GM19238 (cell line): ENCODE results near the gene TAS2R38.
"Not testable (repeated sequence)": the region's sequence is repeated elsewhere in the genome, so short reads cannot be mapped to it uniquely, and the experiment has no call there.

Experiments
- DNase-seq: peaks from one replicate; pipeline ENCODE4 v3.0.0; 2011; ENCODE audit warnings: low spot score; ENCODE audit not compliant: insufficient read length

TAS2R38 gene

DNA sequence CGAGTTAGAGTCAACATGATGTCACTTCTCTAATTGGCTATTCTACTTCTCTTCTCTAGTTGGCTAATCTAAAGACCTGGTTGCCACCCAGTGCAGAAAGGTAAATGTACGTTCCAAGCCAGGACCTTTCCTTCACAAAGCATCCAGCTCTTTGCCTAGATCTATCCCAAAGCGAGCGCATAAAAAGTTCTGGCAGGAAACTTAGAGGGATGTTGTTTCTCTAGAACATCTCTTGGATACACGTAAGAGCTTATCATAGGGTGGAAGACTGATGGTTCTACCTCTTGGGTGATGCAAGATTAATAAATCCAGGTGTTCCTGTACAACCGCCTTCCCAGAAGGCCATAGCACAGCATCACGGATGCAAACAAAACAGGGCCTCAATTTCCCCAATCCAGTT lies at the start of gene TAS2R38:
Gene TAS2R38 (minus strand): TSS at position 101 of the 400 bp plus-strand sequence. CDS start 84 bp downstream, at position 17.
- DNase-seq, result no peak

DNA sequence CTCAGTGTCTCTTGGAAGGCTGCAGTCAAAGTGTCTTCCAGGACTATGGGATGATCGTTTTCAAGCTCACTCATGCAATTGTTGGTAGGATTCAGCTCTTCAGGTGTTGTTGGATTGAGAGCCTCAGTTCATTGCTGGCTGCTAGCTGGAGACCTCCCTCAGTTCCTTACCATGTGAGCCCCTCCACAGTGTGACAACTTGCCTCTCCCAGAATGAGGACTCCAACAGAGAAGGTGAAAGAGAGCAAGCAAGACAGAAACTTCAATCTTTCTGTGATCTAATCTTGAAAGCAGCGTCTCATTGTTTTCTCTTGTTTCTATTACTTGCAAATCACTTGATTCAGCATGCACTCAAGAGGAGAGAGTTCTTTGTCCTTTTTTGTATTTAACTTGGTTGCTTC lies 44.6 kb upstream of the TAS2R38 start:
- no peak for DNase-seq

DNA sequence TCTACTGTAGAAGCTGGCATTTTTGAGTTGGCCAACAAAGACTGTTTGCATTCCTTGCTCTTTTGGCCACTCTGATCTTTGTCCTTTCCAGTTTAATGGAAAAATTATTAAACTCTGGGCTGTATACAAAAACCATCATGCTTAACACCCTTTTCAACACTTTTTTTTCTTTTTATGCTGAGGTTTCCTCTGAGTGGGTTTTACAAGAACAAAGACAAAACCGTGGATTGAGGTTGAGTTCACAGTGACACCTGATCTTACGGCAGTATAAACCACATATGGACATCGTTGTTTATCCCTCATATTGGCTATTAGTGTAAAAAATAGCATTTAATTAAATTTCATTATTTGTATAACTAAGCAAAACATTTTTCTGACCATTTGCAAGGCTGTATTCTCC lies 43.9 kb upstream of the TAS2R38 start:
- no peak for DNase-seq

DNA sequence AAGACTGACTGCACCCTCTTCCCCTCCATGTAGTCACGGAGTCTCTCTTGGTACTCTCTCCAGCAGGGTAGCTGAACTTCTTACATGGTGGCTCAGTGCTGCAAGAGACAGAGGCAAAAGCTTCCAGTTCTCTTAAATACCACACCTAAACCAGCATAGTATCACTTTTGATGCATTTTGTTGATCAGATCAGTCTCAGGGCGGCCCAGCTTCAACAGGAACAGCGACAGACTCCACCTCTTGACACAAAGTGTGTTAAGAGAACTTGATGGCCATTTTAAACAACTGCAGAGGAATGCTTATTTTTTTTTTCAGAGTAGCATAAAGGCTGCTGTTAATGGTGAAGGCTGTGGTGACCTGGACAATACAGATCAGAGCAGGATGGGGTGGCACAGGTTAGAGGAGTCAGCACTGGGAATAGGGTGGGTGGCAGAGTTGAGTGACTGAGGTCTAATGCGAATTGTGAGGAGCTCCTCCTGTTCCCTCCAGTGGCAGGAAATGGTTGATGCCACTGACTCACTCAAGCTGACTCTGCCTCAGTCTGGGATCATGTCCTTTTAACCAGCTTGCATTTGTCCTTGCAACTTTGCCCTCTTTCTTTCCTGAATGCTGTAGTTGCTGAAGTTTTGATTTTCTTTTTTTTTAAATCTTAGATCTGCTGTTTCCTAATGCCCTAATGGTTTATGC lies 39.4 kb upstream of the TAS2R38 start:
- no peak for DNase-seq

DNA sequence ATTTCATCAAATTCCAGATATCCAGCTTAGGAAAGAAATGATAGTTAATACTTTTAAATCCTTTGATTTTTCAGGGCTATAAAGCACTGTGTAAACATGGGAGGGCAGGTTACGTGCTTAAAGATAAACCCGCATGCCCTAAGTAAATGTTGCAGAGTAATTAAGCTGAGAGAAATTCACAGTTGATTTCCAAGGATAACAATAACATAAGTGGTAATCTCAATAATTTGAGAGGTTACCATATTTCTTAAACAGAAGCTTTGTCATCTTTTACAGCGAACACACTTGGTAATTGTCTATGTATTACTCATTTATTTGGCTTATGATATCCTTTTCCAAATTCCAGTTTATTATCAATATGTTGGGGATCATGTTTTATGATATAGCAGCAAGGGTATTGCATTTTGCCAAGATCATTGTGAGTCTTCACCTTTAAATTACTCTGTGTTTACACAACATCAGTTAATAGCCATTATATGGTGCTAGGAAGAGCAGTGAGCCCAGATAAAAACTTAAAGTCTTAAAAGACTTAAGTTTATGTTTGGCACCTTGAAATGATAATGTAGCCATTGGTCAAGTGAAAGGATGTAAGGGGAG lies 37.5 kb upstream of the TAS2R38 start:
- no peak for DNase-seq

DNA sequence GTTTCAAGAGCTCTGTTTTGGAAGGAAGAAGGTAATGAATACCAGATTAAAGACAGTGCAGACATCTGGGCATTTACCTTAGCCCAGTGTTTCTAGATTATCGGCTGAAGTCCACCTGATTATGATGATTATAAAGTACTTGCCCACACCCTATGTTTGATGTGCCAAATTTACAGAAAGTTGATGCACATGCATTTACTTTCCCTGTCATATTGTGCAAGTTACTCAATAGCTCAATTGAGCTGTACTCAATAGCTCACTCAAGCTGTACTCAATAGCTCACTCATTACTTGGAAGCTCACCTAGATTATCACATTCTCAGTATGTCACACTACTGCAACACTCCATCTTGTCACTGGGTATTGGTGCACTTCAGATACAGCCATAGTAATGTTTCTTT lies 35.6 kb upstream of the TAS2R38 start:
- DNase-seq, result no peak

DNA sequence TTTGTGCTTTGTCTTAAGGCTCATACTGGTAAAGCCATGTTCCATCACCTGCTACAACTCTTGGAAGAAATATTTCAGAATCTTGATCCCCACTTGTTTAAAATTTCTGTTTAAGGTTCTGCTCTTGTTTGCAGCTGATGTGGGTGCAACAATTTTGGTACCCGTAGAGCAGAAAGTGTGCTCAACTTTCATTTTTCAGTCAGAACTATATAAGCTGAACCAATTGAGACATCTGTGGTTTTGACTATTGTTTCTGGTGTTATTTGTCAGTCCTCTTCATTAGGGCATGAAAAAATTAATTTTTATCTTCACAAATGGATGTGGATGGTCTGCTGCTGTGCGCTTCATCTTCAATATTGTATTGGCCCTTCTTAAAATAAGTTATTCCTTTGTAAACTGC lies 33.0 kb upstream of the TAS2R38 start:
- no peak for DNase-seq

DNA sequence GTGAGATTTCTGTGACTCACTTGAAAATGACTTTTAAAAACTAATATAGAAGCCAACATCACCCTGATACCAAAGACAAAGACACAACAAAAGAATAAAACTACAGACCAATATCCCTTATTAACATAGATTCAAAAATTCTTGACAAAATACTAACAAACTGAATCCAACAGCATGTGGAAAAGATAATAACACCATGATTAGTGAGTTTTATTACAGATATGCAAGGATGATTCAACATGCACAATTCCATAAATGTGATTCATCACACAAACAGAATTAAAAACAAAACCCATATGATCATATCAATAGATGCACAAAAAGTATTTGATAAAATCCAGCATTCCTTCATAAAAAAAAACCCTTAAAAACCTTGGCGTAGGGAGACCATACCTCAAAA lies 28.6 kb upstream of the TAS2R38 start:
- no peak for DNase-seq

DNA sequence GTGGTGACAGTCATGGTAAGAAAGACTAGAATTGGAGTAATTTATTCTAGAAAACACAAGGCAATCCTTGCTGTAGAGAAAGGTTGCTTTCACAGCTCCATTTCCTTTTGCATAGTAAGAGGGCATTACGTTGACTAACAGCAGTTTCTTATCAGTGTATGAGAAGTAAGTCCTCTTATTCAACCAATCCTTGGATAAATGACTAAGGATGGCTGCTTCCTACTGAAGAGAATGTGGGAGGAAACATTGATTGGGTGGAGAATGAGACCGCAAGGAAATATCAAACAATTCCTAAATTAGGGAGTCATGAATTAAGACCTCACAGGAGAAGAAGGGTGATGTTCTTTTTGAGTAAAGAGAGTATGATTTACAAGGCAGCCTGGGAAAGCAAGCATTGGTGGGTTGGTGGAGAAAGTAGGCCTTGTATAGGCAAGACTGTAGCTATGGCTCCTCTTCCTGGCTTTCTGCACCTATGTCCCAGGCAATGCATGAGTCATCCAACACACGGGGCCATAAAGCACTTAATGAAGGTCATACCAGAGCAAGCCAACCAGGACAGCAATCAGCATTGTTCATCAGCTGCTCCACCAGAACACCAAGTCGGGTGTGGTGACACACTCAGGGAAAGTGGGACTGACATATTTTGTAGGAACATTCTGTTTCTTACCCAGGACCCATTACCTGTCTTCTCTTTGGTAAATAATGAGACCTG lies 27.7 kb upstream of the TAS2R38 start:
- DNase-seq, result no peak

DNA sequence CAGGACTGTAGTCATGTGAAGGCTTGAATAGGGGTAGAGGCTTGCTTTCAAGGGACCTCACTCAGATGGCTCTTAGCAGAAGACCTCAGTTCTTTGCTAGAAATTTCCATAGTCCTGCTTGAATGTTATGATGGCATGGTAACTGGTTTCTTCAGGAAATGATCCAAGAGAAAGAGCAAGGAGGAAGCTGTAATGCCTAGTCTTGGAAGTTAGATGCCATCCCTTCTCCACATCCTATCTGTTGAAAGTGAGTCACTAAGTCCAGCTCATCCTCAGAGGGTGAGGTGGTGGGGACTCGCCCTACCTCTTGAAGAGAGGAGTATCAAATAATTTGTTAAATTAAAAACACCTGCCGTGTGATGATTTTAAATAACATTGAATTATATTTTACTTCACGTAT lies 26.7 kb upstream of the TAS2R38 start:
- no peak for DNase-seq

DNA sequence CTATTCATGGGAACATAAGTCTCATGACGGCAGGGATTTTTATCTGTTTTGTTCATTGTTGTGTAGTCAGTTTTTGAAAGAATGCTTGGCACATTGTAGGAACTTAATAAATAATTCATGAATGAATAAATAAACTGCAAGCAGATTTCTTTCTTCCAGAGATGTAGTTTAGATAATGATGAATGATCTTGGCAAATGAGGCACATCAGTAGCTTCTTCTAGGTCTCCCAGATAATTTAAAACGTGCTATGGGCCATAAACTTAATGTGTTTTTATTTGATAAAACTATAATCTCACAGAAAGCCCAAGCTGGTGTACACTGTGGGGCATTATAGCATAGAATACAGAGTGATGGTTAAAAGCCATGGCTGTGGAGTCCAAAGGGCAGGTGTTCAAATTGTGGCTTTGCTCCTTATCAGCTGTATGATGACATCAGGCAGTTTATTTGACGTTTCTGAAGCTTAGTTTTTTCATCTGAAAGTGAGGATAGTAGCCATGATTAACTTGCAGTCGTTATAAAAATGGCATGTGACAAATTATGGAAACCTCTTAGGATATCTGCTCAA lies 25.6 kb upstream of the TAS2R38 start:
- DNase-seq, result no peak

DNA sequence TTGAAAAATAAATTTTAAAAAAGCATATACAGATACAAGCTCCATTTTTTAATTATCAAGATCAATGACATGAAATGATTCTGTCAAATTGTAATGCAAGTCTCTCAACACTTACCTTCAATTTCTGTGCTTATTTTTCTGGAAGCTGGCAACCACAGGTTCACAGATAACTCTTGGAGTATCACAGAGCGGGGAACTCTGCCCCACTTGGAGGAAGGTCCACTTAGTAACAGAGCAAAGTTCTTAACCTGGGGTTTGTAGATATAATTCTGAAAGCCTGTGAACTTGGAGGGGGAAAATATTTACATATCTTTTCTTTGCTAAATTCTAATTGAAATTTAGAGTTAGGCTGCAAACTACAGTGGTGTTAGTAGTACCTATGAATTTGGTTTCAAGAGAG lies 19.8 kb upstream of the TAS2R38 start:
- DNase-seq, result no peak

DNA sequence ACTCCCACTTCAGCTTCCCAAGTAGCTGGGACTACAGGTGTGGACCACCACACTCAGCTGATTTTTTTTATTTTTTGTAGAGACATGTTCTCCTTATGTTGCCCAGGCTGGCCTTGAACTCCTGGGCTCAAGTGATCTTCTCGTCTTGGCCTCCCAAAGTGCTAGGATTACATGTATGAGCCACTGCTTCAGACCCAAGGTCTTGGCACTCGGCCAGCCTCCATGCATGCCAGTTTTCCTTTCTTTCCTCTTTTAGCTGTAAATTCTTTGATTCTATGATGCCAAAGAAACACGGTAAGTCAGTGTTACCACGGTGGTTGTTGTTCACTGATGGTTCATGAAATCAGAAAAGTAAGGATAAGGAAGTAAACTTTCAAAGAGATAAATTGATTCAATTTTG lies 19.1 kb upstream of the TAS2R38 start:
- DNase-seq, result no peak

DNA sequence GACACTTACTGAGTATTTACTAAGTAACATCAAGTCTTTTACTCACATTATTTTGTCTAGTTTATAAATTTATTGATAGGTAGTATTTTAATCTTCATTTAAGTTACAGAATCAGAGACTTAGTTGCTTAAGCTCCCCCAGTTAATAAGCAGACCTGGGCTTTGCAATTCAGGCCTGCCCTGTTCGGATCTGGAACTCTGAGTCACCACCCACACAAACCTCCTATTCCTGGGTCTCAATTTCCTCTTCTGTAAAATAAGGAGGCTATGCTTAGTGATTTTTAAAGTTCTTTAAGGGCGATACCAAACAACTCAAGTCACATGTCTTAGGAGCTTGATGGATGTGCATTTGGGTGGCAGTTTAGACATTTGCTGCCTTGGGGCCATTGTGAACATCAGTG lies 18.6 kb upstream of the TAS2R38 start:
- DNase-seq, result no peak

DNA sequence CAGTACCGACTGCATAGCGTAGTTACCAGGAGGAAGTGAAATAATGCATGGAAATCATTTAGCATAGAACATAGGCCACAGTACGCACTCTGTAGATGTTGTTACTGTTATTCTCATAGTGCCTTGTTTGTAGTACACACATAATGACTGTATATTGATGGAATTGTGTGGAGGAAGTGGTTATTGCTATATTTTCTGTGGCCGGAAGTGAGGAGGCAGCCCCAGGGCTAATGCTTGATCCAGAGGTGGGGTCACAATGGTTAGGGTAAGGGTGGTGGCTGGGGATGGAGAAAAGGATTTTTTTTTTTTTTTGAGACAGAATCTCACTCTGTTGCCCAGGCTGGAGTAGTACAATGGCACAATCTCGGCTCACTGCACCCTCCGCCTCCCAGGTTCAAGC lies 17.6 kb upstream of the TAS2R38 start:
- DNase-seq, result no peak

DNA sequence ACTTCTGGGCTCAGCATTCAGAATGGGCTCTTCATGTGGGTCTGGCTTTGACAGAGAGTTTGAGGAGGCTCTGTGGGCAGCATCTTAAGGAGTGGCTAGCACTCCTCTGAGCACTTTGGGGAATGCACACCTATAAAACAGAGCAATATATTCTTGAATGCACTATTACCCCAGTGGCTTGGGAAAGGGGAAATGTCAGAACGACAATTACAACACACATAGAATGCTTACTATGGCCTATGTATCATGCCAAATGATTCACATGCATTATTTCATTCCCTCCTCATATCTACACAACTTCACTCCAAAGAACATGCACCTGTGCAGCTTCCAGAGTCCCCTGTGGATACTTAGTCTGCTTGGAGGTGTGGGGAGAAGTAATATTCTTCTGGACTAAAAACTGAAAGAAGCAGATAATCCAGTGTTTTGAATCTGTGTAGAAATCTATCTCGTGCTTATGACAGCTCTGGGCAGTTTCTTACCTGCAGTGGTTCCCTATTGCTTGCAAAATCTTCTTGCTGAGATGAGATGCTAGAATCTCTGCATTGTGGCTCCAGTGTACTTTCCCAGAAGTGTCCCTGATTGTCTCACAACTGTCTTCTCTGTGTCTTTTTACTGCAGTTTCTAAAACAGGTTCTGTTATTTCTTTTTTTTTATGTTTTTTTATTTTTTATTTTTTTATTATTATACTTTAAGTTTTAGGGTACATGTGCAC lies 16.6 kb upstream of the TAS2R38 start:
- no peak for DNase-seq

DNA sequence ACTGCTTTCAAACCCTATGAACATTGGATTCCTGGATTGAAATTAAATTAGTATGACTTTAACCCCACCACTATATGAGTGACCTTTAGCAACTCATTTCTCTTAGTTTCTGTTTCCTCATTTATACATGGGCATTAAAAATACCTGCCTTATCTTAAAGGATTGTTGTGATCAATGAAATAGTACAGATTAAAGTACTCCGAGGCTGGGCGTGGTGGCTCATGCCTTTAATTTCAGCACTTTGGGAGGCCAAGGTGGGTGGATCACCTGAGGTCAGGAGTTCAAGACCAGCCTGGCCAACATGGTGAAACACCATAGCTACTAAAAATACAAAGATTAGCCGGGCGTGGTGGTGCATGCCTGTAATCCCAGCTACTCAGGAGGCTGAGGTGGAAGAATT lies 14.2 kb upstream of the TAS2R38 start:
- DNase-seq, result not testable (repeated sequence)

DNA sequence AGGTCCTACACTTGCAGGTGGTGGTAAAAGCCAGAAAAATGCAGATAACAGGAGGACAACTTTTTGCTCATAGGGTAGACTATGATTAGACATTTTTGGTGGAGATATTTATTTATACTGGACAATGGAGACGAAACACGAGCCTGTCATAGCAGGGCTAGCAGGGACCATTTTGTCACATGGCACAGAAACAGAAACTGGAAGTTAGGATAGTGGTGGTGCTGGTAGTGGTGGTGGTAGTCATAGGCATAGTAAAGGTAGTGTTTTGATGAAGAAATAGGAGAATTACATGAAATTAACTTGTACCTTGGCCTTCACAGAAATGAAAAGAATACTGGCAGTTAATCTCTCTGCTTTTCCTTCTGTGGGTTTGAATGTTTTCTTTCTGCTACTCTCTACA lies 13.3 kb upstream of the TAS2R38 start:
- no peak for DNase-seq

DNA sequence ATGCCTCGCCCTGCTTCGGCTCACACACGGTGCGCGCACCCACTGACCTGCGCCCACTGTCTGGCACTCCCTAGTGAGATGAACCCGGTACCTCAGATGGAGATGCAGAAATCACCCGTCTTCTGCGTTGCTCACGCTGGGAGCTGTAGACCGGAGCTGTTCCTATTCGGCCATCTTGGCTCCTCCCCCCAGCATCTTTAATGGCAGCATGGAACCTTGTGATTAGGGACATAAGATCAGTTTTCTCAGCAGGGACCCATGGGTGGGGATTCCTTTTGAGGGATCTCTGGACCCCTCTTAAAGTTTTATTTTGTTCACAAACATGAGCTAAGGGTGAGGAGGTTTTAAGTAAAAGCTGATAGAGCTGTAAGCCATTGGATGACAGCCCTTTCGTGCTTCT lies 12.4 kb upstream of the TAS2R38 start:
- DNase-seq, result not testable (repeated sequence)

DNA sequence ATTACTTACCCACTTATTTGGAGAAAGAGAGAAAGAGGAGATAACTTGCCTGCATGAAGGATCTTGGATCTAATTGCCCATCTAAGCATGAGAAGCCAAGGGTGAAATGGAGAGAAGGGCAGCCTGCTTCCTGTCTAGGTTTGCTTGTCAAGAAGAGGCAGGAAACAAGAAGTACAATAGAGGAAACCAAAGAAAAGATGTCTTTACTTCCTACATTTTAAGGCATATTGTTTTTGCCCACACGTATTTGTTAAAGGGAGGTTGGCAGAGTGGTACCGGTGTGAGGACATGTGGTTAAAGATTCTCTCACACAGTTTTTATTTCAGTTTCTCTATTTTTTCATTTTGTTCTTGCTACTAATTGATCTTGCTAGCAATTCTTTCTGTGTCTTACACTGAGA lies 6.0 kb upstream of the TAS2R38 start:
- no peak for DNase-seq

DNA sequence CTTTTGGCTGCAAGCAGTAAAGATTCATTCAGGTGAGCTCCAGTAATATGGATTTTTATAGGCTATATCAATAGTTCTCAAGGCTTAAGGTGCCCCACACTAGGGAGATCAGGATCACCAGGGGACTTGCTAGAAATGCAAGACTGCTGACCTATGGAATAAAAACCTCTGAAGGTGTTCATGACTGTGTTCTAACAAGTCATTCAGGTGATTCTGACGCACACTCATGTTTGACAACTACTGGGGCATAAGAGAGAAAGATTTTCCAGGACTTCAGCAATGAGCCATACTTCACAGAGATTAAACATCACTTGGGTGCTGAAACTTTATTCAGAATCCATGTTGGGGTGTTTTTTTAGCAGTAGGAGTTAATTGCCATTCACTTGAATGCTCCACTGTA lies 4.8 kb upstream of the TAS2R38 start:
- no peak for DNase-seq
